CD4-positive, alpha-beta T cell treated with Interleukin-17A for 1 hour (primary cell): ENCODE measurements around the gene BTBD10.

Experiments used
- DNase-seq: peaks from one replicate; pipeline ENCODE4 v3.0.0-alpha.2; 2020

The BTBD10 gene

DNA sequence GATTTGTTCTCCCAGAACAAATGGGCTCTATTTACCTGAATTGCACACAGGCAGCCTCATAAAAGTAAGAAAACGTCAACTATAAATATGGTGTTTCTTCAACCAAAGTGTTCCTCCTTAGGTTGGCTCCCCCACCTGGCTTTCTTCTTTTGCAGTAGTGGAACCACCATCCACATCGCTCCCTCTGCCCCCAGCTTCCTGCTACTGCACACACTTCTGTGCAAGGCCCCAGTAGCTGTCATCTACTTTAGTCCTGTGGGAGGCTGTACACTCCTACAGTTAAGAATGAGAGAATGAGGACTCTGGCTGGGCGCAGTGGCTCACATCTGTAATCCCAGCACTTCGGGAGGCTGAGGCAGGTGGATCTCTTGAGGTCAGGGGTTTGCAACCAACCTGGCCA, 95.9 kb downstream of the BTBD10 start:
- DNase-seq: no peak

DNA sequence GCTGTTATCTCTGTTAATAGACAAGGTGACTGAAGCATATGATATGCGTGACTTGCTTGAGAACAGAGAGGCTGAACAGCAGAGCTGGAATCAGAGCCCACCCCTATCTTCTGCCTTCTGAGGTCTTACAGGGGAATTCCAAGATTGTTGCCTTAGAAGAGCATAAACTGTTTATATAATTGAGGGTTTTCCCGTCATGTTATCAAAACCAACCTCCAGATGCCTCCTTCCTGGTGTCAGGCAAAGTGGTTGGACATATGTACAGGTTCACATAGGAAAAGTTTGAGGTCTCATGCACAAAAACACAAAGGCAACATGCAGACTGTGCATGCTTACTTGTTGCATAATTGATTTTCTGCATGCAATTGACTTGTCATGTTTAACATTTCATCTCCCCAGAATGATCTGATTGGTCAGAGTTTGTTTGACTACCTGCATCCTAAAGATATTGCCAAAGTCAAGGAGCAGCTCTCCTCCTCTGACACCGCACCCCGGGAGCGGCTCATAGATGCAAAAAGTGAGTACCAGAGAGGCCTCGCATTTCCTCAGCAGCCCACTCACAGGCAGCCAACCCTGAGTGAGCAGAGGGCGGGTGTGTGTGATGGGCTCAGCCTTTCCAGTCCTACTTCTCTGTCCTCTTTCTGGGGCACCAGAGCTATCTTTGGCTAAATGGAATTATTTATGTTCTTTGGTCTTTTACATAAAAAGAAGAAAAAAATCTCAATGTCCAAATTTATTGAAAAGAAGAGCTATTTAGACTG, 96.6 kb downstream of the BTBD10 start:
- no peak for DNase-seq

DNA sequence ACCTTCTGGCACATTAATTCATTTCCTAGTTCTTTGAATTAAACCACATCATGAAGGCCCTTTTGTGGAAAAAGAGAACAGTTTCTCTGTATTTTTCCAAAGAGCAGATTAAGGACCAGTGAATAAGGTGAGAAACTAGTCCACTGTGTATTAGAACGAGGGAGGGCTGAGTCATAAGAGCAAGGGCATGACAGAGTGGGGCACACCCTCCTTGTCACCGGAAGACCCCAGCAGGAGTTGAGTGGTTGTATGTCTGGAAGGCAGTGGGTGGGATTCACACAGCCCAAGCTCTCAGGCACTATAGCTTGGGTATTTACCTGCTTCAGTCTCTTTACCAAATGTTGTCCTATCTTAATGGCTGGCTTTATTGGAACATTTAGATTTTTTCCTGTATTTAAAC, 98.6 kb downstream of the BTBD10 start:
- no peak for DNase-seq

DNA sequence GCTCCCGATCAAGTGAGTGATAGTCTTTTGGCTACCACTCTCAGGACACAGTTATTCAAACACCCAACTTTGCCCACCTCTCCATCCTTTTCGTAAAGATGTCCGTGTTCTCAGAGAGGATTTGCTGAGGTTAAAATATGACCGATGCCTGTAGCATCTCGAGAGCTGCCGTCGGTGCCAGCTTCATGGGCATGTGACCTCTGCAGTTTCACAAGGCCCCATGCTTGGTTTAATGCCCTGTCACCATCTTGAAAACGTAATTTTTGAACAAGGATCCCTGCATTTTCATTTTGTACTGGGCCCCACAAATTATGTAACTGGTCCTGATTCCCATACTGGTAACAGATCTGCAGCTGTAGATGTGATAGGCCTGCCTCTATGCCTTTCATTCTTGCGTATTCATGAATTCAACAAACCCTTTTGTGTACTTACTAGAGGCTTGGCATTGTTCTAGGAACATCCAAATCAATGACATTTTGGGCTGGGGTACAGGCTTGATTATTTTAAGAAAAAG, 100.4 kb downstream of the BTBD10 start:
- no peak for DNase-seq

DNA sequence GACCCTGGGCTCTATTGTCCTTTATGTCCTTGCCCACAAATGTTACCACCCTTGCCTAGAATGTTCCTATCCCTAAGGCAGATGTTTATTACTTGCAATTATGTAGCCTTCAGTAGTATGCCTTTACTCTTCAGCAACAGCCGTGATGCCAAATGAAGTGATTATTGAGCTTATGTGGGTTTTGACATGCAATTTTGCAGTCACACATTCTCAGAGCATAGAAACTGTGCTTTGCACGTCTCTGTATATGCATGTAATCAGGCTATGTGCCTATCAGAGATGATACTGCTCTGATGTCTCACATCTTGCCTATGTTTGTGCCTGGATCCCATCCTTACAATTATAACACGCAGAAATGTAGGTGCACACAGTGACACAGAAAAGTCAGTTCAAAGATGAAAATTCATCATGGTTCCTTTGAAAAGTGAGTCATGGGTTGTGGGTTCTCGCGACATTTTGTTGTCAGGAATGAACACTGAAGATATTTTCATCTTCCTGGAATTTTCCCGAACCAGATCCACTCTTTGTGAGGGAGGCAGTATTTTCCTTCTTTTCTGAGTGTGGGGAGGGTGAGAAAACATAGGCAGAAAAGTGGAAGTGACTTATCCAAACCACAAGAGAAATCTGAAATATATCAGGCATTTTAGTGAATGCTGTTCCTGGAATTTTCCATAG, 104.3 kb downstream of the BTBD10 start:
- DNase-seq: no peak

DNA sequence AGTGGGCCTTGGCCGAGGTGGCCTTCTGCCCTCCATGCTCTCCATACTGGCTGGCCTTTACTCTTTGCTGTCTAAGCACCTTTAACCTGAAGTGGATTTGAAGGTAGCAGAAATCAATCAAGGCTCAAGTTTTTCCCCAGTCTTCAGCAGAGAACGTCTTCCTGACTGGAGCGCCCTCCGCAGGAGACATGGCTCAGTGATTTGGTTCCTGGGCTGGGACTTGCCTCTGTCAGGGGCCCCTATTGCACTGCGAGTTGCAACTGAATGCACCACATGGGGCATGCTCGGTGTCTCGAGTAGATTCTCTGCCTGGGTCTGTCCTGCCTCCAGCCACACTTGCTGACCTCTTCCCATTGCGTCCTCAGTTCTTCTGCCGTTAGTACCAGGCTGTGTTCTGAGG, 105.8 kb downstream of the BTBD10 start:
- DNase-seq: no peak

DNA sequence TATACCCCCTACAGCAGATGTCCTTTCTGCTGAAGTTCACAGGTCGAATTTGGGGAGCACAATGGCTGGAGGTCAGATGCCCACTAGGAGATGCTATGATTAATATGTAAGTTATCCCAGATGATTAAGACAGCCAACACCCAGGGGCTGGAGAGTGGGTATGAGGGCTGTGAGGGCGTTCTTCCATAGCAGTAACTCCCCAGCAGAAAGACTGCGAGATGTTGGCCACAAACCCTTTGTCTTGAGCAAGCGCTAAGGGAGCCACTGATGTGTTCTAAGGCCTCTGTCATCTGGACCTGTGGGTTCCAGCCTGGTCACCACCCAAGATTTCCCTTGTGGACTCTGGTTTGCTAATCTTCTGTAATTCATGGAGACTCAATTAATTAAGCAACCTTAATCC, 107.8 kb downstream of the BTBD10 start:
- DNase-seq: no peak

DNA sequence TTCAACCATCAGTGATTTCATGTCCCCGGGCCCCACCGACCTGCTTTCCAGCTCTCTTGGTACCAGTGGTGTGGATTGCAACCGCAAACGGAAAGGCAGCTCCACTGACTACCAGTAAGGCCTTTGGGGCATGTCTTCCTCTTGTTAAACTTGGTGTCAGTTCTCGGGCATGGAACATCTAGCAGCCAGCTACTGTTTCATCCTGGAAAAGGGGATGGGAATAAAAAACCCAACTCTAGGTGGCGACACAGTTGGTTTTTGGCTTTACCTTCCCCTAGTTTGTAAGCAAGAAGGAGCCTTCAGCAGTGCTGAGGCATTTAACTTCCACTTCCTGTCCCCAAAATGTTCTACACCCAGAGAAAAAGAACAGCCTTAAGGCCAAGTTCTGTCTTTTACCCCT, 108.7 kb downstream of the BTBD10 start:
- no peak for DNase-seq

DNA sequence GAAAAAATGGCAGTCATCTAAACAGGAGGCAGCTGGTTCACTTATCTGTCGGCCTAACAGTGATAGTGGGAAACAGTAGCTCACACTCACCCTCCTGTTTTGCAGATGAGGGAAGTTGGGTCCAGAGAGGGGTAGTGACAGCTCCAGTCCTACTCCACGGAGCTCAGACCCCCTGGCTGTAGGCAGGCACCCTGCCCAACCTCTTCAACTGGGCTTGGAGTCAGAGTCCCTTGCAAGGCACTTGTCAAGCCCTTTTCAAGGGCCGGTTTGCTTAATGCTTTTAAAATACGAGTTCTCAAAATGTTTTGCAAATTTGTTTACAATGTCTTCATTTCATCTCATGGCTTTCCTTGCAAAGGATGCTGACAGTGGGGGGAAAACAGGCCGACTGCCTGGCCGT, 110.3 kb downstream of the BTBD10 start:
- DNase-seq: no peak

DNA sequence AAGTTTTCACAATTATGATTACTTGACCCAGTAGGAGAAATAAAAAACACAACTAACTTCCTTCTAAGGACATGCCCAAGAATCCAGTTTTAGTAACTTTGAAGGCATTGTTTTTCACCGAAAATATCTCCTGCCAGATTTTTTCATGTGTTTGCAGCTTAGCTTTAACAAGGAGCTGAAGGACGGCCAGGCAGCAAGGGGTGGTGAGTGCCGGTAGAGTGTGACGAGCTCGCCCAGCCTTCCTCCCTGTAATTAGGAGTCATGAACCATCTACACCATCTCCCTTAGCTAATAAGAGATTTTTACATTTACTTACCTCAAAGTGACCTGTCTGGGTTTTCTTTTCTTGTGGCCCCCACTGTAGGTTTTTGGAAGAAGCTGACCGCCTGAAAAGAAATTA, 113.4 kb downstream of the BTBD10 start:
- DNase-seq: no peak

DNA sequence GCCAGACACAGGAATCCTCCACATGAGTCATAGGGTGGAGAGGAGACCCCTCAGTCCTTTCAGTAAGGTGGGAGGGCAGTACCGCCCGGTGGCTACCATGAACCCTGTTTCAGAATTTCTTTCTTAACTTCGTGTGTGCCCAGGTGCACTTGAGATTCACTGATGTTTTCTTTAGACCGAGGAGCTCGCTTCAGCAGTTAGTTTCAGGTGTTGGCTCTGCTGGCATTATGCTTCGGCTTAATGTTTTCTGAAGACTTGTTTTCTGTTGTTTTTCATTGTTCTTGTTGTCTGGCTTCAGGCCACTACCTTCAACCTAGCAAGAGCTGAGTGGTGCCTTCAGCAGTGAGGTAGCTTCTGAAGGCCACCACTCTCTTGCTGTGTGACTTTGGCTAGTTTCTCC, 114.0 kb downstream of the BTBD10 start:
- no peak for DNase-seq

DNA sequence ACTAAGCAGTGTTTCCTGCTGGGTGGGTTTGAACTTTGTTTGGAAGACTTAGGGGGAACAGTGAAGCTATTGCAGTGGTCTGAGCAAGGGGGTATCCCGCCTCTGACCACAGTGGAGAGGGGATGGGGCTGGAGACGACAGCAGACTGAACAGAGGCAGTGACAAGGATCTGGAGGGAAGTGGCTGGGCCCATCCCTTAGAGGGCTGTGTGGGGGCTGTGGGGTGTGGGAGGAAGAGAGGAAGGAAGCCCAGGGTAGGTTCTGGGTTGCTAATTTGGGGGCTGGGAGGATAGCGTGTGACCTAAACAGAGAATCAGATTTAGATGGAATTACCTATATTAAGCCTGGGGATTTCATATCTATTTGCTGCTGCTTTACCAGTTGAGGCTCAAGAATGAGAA, 114.7 kb downstream of the BTBD10 start:
- no peak for DNase-seq

DNA sequence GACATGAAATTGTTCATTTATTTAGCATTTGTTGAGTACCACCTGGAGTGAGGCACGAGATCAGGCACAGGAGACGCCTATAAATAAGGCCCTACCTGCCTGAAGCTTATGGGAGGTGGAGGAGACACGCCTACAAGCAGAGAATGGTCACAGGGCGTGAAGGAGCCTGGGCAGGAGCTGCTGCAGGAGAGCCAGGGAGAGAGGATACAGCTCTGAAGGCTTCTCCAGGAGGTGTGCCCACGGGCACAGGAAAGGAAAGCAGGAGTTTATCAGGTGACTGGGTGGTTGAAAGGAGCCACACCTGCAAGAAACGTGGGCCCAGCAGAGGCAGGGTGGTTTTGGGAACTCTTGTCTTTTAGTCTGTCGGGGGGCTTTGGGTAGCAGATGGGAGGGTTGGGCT, 115.1 kb downstream of the BTBD10 start:
- no peak for DNase-seq

DNA sequence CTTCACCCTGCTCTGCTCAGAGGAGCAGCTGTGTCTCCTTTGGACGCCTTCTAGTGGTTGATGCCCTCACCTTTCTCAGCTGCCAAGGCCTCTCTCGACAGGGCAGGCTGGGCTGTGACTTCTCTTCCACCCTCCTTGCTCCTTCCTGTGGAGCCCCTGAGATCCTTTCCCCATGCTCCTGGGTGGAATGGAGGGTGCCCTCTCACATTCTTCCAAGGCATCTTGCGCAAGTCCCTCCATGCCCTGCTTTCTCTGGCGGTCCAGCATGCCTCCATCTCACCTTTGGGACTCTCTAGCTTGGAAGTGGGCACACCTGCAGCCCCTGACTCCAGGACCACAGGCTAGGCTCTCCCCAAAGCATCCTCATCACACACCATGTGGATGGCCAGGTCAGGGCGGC, 116.6 kb downstream of the BTBD10 start:
- DNase-seq: no peak

DNA sequence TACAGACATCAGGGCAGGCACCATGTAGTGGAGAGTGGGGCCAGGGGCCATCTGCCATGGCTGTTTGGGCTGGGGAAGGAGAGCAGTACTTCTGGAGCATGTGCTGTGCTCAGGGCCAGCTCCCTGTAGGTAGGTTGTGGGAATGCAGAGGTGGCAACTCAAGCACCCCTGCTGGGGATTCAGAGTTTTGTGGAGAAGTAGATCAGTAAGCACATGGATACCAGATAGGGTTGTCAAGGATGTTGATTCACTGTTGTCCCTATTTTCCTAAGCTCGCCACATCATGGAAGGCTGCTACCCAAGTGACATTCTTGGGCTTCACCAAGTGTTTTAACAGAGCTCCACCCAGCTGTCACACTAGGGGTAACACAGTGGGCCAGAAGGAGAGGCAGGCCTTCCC, 118.2 kb downstream of the BTBD10 start:
- DNase-seq: no peak

DNA sequence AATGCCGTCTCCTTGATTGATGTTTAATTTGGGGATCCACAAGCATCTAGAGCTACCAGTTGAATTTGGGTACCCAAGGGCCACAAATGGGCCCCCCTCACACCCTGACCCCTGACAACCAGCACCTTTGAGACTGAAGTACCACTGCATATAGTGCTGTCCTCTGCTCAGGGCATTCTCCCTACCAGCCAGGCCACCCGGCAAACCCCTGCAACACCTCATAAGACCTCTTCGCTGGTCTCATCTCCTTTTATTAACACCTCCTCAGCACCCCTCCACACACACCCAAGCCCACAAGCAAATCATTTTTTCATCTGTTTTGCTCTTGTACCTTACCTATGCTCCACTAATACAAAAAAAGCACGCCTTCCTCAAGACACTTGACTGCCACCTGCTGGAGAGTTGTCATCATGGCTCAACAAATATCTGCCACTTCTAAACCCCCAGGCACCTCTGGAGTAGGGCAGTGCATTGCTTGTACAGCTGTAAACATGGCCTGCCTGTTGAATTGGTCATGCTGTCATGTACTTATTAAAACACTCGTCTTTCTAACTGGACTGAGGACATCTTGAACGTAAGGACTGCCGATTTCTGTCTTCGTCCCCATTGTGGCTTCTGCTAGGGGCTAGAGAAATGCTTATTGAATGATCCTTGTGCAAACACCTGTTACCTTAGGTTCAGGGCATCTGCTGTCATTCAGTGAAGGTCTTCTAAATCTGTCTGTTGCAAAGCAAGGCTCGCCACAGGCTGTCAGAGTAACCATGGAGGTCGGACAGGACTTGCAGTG, 118.9 kb downstream of the BTBD10 start:
- peak; percentile 79 for DNase-seq

DNA sequence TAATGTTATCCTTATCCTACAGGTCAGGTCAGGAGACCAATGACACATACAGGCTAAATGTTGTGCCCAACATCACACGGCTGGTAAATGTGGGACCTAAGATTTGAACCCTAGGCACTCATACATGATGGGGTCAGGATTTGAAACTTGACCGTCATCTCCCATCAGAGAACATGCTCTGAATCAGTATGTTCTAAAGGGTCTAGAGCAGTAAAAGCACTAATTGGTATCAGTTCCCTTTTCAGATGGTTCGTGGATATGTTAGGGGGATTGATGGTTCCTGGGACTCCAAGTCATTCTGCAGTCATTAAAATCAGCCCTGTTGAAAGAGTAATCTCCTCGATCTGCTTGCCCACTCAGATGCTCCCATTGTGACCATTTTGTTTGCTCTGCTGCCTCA, 120.0 kb downstream of the BTBD10 start:
- no peak for DNase-seq

DNA sequence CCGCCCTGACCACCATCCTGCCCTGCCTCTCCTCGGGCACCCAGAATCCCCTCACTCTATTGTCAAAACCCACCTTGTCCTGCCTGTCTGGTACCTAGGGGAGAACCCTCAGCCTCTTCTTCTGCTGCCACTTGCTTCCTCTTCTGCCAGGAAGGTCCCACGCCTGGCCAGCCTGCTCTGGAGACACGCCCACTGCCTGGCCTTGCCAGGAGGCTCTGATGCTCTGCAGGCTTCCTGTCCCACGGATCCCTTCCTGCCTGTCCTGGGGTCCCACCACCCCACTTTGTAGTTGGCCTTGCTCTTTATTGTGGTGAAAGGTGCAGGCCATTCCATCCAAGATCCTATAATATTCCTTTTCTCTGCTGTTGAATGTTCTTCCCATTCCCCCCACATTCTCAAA, 122.0 kb downstream of the BTBD10 start:
- DNase-seq: no peak

DNA sequence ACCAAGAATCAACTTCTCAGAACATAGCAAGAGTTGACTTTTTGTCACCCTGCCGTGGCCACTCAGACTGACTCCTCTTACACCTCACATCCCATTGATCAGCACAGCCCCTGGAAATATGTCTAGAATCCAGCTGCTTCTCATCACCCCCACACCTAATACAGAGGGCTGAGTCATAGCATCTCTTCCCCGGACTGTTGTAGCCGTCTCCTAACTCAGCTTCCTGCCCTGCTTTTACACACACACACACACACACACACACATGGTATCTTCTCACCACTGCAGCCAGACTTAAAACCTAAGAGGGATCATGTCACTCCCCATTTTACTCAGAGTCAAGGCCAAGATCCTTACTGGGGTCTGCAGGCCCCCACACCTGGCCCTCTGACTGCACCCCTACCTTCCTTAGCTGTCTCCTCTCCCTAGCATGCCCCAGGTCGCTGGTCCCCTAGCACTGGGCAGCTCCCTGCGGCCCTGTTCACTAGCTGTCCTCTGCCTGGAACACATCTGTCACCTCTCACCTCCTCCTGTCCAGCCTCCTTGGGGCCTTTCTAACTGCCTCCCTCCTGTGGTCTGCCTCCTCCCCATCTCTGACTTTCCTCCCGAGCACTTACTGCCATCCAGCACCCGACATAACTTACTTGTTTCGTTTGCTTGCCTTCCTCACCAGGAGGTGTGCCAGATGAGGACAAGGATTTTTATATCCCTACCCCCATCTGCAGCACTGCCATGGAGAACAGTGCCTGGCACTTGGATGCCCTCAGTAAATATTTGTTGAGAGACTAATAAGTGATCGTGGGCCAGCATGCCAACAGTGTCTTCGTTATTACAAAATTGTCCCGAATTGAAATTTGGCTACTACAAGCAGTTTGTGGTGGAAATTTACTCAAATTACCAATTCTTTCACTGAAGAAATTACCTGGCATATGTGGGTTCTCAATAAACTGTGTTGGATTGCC, 123.5 kb downstream of the BTBD10 start:
- peak; percentile 42 for DNase-seq

DNA sequence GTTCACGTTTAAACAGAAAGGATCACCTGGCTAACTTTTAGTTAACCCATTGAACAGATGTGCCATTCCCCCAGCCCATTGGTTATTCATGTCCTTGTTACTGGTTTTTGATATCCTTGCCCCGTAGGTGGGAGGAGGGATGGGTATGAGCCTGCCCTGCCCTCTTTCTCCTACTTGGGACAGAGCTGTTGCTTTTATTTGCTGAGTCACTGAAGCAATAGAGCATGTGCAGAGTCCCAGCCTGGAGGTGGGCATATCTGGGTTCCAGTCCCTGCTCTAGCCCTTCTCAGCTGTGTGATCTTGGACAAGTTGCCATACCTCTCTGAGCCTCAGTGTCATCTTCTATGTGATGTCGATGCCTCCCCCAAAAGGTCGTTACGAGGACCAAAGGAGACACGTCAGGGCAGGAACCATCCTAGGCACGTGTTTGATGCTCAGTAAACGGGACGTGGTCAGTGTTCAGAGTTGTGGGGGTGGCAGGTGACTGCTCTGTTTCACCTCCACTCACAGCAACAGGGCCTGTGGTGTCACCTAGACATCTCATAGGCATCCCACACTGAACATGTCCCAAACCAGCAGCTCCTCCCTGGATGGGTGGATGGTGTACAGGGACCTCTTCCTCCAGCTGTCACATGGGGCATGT, 124.5 kb downstream of the BTBD10 start:
- DNase-seq: no peak

DNA sequence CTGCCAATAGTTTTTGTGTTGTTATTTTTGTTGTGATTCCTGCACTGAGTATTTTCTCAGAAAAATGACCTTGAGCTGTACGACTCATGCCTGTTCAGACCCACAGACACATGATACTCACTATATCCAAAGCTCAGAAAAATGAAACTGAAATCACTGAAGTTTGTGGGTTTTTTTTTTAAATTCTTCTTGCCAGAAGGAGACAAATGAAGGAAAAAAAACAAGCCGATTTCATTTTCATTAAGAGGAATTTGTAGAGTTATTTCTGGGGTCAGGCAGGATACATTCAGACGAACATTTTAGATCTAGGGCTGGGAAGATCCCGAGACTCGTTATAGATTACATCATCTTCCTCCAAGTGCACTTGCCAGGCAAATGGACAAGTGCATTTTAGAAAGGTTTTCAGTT, 125.0 kb downstream of the BTBD10 start:
- DNase-seq: no peak
